GM12875 (cell line): ENCODE data around the gene DTWD2.

Experiments
- H3K4me3 ChIP-seq: one replicate; pipeline ENCODE4 v1.5.1; 2011; ENCODE audit warnings: low read depth, low read length, control low read depth
- CTCF ChIP-seq: IDR thresholded peaks from 2 replicates; pipeline ENCODE4 v1.5.1; 2011; ENCODE audit warnings: low read depth, mild to moderate bottlenecking, control low read depth, inconsistent platforms, low read length, moderate library complexity, borderline replicate concordance; ENCODE audit not compliant: insufficient read depth

Gene DTWD2

GRCh38 chr5:118987988-118988865, at the start of gene DTWD2:
DTWD2 (minus strand) TSS chr5:118988547; CDS start chr5:118988511, 36 bp downstream.
- H3K4me3 ChIP-seq, result peak within 1 kb of the TSS; percentile 86
- peak; percentile 93 for TF ChIP-seq CTCF

GRCh38 chr5:119037496-119038215, 49.3 kb upstream of the DTWD2 start:
- no peak overlapping the region for H3K4me3 ChIP-seq
- TF ChIP-seq CTCF, result no peak

- no peak overlapping the region for H3K4me3 ChIP-seq
- TF ChIP-seq CTCF, result no peak
Observed at GRCh38 chr5:119036101-119036762, 47.9 kb upstream of the DTWD2 start.

- no peak overlapping the region for H3K4me3 ChIP-seq
- no peak for TF ChIP-seq CTCF
Observed at GRCh38 chr5:119033135-119033534, 44.8 kb upstream of the DTWD2 start.

- H3K4me3 ChIP-seq, result no peak overlapping the region
Observed at GRCh38 chr5:119032656-119033055, 44.3 kb upstream of the DTWD2 start.

GRCh38 chr5:119031905-119032304, 43.6 kb upstream of the DTWD2 start:
- no peak overlapping the region for H3K4me3 ChIP-seq
- TF ChIP-seq CTCF, result no peak

More at GRCh38 chr5:119032656-119033055, 44.3 kb upstream of the DTWD2 start:
- no peak for TF ChIP-seq CTCF
